GM23338 (cell line): ENCODE data around the gene CABCOCO1. TPM values are rescaled to one million over a fixed set of nuclear protein-coding genes. Genes with fewer than 3 reads are reported as not detected.

Source experiments
- ATAC-seq: fragments of 200-7000 bp; cut with Tn5 transposase; 3 replicates; pipeline ENCODE4 v1.9.1; 2020
- DNase-seq: peaks from one replicate; pipeline ENCODE4 v3.0.0-alpha.2; 2015; ENCODE audit warnings: low spot score
- H2AFZ ChIP-seq: fragments of 200-600 bp; sonication (generic); 2 replicates; pipeline ENCODE4 v1.8.0; 2016; ENCODE audit warnings: antibody characterized with exemption, mild to moderate bottlenecking, moderate library complexity
- H3F3A ChIP-seq: fragments of 200-600 bp; sonication (generic); replicated peaks from 2 replicates; pipeline ENCODE4 v1.8.0; 2017; ENCODE audit warnings: antibody characterized with exemption, mixed run types, low read depth
- H3K27ac ChIP-seq: fragments of 200-600 bp; sonication (generic); 2 replicates; pipeline ENCODE4 v1.6.1; 2016; ENCODE audit warnings: low read depth
- H3K27me3 ChIP-seq: fragments of 200-600 bp; sonication (generic); 2 replicates; pipeline ENCODE4 v1.8.0; 2016; ENCODE audit warnings: mild to moderate bottlenecking, mixed run types, moderate library complexity; ENCODE audit not compliant: insufficient read depth
- H3K36me3 ChIP-seq: fragments of 200-600 bp; sonication (generic); 2 replicates; pipeline ENCODE4 v1.8.0; 2016; ENCODE audit warnings: mild to moderate bottlenecking; ENCODE audit not compliant: insufficient read depth
- H3K4me1 ChIP-seq: fragments of 200-600 bp; sonication (generic); 2 replicates; pipeline ENCODE4 v1.8.0; 2016; ENCODE audit warnings: mild to moderate bottlenecking, moderate library complexity; ENCODE audit not compliant: insufficient read depth
- H3K4me2 ChIP-seq: fragments of 200-600 bp; sonication (generic); 2 replicates; pipeline ENCODE4 v1.7.1; 2017; ENCODE audit warnings: mixed run types
- H3K4me3 ChIP-seq: fragments of 200-600 bp; sonication (generic); 2 replicates; pipeline ENCODE4 v1.6.1; 2016; ENCODE audit warnings: mixed run types
- H3K79me2 ChIP-seq: fragments of 200-600 bp; sonication (generic); replicated peaks from 2 replicates; pipeline ENCODE4 v1.8.0; 2017; ENCODE audit warnings: mild to moderate bottlenecking; ENCODE audit not compliant: insufficient read depth
- H3K9me2 ChIP-seq: fragments of 200-600 bp; sonication (generic); 2 replicates; pipeline ENCODE4 v1.8.0; 2017; ENCODE audit not compliant: insufficient read depth
- H4K20me1 ChIP-seq: fragments of 200-600 bp; sonication (generic); replicated peaks from 2 replicates; pipeline ENCODE4 v1.8.0; 2017; ENCODE audit warnings: mild to moderate bottlenecking; ENCODE audit not compliant: insufficient read depth
- H3K27ac Mint-ChIP-seq: 2 replicates; pipeline ENCODE4 v1.8.0; 2020; ENCODE audit warnings: inconsistent platforms, mild to moderate bottlenecking, moderate library complexity, mixed read lengths
- H3K27me3 Mint-ChIP-seq: 3 replicates; pipeline ENCODE4 v1.8.0; 2022; ENCODE audit warnings: low read depth, mild to moderate bottlenecking, moderate library complexity, mixed read lengths, inconsistent platforms; ENCODE audit not compliant: insufficient read depth, poor library complexity
- H3K36me3 Mint-ChIP-seq: 3 replicates; pipeline ENCODE4 v1.8.0; 2021; ENCODE audit warnings: low read depth, mild to moderate bottlenecking, inconsistent platforms, moderate library complexity, mixed read lengths
- H3K4me1 Mint-ChIP-seq: 3 replicates; pipeline ENCODE4 v1.8.0; 2020; ENCODE audit warnings: mild to moderate bottlenecking, inconsistent platforms, mixed read lengths
- H3K4me3 Mint-ChIP-seq: 3 replicates; pipeline ENCODE4 v1.8.0; 2021; ENCODE audit warnings: moderate library complexity, mild to moderate bottlenecking, inconsistent platforms, mixed read lengths
- H3K9me3 Mint-ChIP-seq: 3 replicates; pipeline ENCODE4 v1.8.0; 2020; ENCODE audit warnings: moderate library complexity, mild to moderate bottlenecking, inconsistent platforms, mixed read lengths
- CREB1 ChIP-seq: fragments of 250-450 bp; sonication (Bioruptor Pico); IDR thresholded peaks from 2 replicates; pipeline ENCODE4 v1.5.0; 2020; ENCODE audit warnings: low read depth, mild to moderate bottlenecking, moderate library complexity
- CTCF ChIP-seq, 2 experiments: fragments of 200-600 bp in 1 of 2; sonication (generic) in 1 of 2; conservative IDR thresholded peaks; 2 replicates each; pipeline versions ENCODE4 v1.5.1 to v1.6.1; 2016 to 2017; ENCODE audit warnings: antibody characterized with exemption in 2 of 2, low read depth in 2 of 2, mild to moderate bottlenecking in 2 of 2, moderate library complexity in 1 of 2
- EZH2 ChIP-seq: fragments of 200-600 bp; sonication (generic); IDR thresholded peaks from one replicate; pipeline ENCODE4 v1.8.0; 2017; ENCODE audit warnings: antibody characterized with exemption, mild to moderate bottlenecking, low read depth; ENCODE audit not compliant: unreplicated experiment
- EZH2phosphoT487 ChIP-seq: fragments of 200-600 bp; sonication (generic); IDR thresholded peaks from one replicate; pipeline ENCODE4 v1.8.1; 2018; ENCODE audit warnings: antibody characterized with exemption; ENCODE audit not compliant: unreplicated experiment
- JUNB ChIP-seq: IDR thresholded peaks from one replicate; pipeline ENCODE4 v1.6.1; 2016; ENCODE audit warnings: antibody characterized with exemption; ENCODE audit not compliant: unreplicated experiment
- NANOG ChIP-seq: IDR thresholded peaks from 2 replicates; pipeline ENCODE4 v1.6.1; 2016; ENCODE audit warnings: antibody characterized with exemption, borderline replicate concordance
- POLR2AphosphoS5 ChIP-seq: IDR thresholded peaks from 2 replicates; pipeline ENCODE4 v1.6.1; 2016; ENCODE audit warnings: antibody characterized with exemption, low read depth
- STAT1 ChIP-seq: IDR thresholded peaks from one replicate; pipeline ENCODE4 v1.6.1; 2016; ENCODE audit warnings: antibody characterized with exemption; ENCODE audit not compliant: unreplicated experiment
- ZNF114 ChIP-seq: fragments of 250-450 bp; sonication (Bioruptor Pico); IDR thresholded peaks from 2 replicates; pipeline ENCODE4 v1.5.0; 2020; ENCODE audit warnings: mild to moderate bottlenecking, moderate library complexity
- ZNF331 ChIP-seq: fragments of 250-450 bp; sonication (Bioruptor Pico); IDR thresholded peaks from 2 replicates; pipeline ENCODE4 v1.5.0; 2020; ENCODE audit warnings: low read depth, mild to moderate bottlenecking, moderate library complexity
- ZNF462 ChIP-seq: fragments of 250-450 bp; sonication (Bioruptor Pico); IDR thresholded peaks from 2 replicates; pipeline ENCODE4 v1.5.0; 2020; ENCODE audit warnings: mild to moderate bottlenecking, moderate library complexity
- polyA plus RNA-seq: library from polyadenylated mRNA; unstranded; fragments of >200 nt; fragmentation: Nextera tagmentation; extraction: Ambion mirVana; gene quantifications from 2 replicates; pipeline ENCODE4 v1.2.1, GENCODE V29; 2016
- total RNA-seq: library from RNA; depleted of rRNA; stranded (reverse); fragments of >200 nt; shearing (Covaris generic); gene quantifications from 2 replicates; pipeline ENCODE4 v1.2.3, GENCODE V29; 2014
- TF ChIP-seq, protein P1 (sequence below): IDR thresholded peaks from one replicate; pipeline ENCODE4 v1.6.1; 2018; ENCODE audit warnings: antibody characterized with exemption; ENCODE audit not compliant: unreplicated experiment
- TF ChIP-seq, protein P2 (sequence below): IDR thresholded peaks from 2 replicates; pipeline ENCODE4 v1.6.1; 2016; ENCODE audit warnings: antibody characterized with exemption

Gene CABCOCO1
- total and polyA plus RNA-seq, 2 experiments from 2014 or later: not detected

DNA sequence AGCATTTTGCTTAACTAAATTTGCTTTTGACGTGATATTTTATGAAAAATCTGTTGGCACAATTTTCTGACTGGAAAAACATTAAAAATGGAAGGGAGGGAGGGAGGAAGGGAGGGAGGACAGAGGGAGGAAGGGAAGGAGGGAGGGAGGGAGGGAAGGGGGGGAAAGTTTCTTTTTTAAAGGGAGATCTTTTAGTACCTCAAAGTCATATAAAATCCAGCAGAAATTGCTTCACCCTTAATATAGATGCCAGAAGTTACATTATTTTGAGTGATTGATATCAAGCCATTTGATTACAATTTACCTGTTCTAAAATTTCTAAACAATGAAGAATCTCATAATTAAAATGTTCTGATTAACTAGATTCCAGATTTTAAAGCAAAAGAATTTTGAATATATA, 68.9 kb downstream of the CABCOCO1 start:
- ATAC-seq (no peak), DNase-seq (no peak)
- Histone ChIP-seq H3K36me3 (no peaks in the 10 kb centered on the region), H3K4me1 (peaks cover 8% of the 10 kb centered on the region; the same call in 1 of the 2 replicates), H3K79me2 (no peaks in the 10 kb centered on the region), H3F3A (no peaks in the 10 kb centered on the region), H3K27ac (no peak overlapping the region), H3K9me2 (no peaks in the 10 kb centered on the region), H3K4me3 (no peak overlapping the region), H3K27me3 (no peaks in the 10 kb centered on the region), H2AFZ (no peak overlapping the region), H3K4me2 (no peak overlapping the region), H4K20me1 (no peaks in the 10 kb centered on the region)
- Mint-ChIP-seq H3K36me3 (no peaks in the 10 kb centered on the region), H3K27me3 (no peaks in the 10 kb centered on the region), H3K4me3 (no peak overlapping the region), H3K27ac (no peak overlapping the region), H3K4me1 (peaks cover 16% of the 10 kb centered on the region), H3K9me3 (no peaks in the 10 kb centered on the region)
- no peak for TF ChIP-seq CTCF (conservative IDR thresholded peaks at IDR 0.05; ENCODE audit: low read depth in 2 of 2)
- TF ChIP-seq ZNF114 (CRISPR knock-in tag): no peak
- no peak for TF ChIP-seq POLR2AphosphoS5
- no peak for TF ChIP-seq STAT1
- no peak for TF ChIP-seq ZNF331 (CRISPR knock-in tag)
- no peak for TF ChIP-seq EZH2phosphoT487
- TF ChIP-seq, protein P1, sequence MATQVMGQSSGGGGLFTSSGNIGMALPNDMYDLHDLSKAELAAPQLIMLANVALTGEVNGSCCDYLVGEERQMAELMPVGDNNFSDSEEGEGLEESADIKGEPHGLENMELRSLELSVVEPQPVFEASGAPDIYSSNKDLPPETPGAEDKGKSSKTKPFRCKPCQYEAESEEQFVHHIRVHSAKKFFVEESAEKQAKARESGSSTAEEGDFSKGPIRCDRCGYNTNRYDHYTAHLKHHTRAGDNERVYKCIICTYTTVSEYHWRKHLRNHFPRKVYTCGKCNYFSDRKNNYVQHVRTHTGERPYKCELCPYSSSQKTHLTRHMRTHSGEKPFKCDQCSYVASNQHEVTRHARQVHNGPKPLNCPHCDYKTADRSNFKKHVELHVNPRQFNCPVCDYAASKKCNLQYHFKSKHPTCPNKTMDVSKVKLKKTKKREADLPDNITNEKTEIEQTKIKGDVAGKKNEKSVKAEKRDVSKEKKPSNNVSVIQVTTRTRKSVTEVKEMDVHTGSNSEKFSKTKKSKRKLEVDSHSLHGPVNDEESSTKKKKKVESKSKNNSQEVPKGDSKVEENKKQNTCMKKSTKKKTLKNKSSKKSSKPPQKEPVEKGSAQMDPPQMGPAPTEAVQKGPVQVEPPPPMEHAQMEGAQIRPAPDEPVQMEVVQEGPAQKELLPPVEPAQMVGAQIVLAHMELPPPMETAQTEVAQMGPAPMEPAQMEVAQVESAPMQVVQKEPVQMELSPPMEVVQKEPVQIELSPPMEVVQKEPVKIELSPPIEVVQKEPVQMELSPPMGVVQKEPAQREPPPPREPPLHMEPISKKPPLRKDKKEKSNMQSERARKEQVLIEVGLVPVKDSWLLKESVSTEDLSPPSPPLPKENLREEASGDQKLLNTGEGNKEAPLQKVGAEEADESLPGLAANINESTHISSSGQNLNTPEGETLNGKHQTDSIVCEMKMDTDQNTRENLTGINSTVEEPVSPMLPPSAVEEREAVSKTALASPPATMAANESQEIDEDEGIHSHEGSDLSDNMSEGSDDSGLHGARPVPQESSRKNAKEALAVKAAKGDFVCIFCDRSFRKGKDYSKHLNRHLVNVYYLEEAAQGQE: no peak
- TF ChIP-seq, protein P2, sequence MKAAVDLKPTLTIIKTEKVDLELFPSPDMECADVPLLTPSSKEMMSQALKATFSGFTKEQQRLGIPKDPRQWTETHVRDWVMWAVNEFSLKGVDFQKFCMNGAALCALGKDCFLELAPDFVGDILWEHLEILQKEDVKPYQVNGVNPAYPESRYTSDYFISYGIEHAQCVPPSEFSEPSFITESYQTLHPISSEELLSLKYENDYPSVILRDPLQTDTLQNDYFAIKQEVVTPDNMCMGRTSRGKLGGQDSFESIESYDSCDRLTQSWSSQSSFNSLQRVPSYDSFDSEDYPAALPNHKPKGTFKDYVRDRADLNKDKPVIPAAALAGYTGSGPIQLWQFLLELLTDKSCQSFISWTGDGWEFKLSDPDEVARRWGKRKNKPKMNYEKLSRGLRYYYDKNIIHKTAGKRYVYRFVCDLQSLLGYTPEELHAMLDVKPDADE: no peak
- no peak for TF ChIP-seq CREB1
- no peak for TF ChIP-seq EZH2
- TF ChIP-seq ZNF462 (CRISPR knock-in tag): no peak
- TF ChIP-seq JUNB: no peak
- TF ChIP-seq NANOG: no peak
